ENCODE measurements around the gene IMPDH1.
"Not testable (repeated sequence)": the region's sequence is repeated elsewhere in the genome, so short reads cannot be mapped to it uniquely, and the experiment has no call there.

The IMPDH1 gene

GRCh38 chr7:128409596-128410450 is at the start of gene IMPDH1:
IMPDH1 (minus strand) TSS chr7:128409982; CDS start chr7:128409901, 81 bp downstream.
- peak within 1 kb of the TSS; percentile 71 for H3K4me3 ChIP-seq (ENCODE audit: low read depth, low read length)
- no peak for TF ChIP-seq CTCF (IDR thresholded peaks at IDR 0.05; ENCODE audit: control insufficient read depth, extremely low read depth, insufficient read depth)
- DNase-seq (ENCODE audit: low read depth), result peak; percentile 42

GRCh38 chr7:128459394-128459878 is 49.7 kb upstream of the IMPDH1 start:
- no peak overlapping the region for H3K4me3 ChIP-seq (ENCODE audit: low read depth, low read length)
- peak; percentile 88 for TF ChIP-seq CTCF (IDR thresholded peaks at IDR 0.05; ENCODE audit: control insufficient read depth, extremely low read depth, insufficient read depth)
- DNase-seq (ENCODE audit: low read depth), result no peak

- no peak for TF ChIP-seq CTCF (IDR thresholded peaks at IDR 0.05; ENCODE audit: control insufficient read depth, extremely low read depth, insufficient read depth)
- H3K4me3 ChIP-seq (ENCODE audit: low read depth, low read length), result no peak overlapping the region
- DNase-seq (ENCODE audit: low read depth), result no peak
Observed at GRCh38 chr7:128458956-128459355, 49.2 kb upstream of the IMPDH1 start.

- peak overlapping the region; percentile 99 for H3K4me3 ChIP-seq (ENCODE audit: low read depth, low read length)
- not testable (repeated sequence) for DNase-seq (ENCODE audit: low read depth)
Observed at GRCh38 chr7:128457385-128457784, 47.6 kb upstream of the IMPDH1 start.

- H3K4me3 ChIP-seq (ENCODE audit: low read depth, low read length), result peak overlapping the region; percentile 99
- no peak for TF ChIP-seq CTCF (IDR thresholded peaks at IDR 0.05; ENCODE audit: control insufficient read depth, extremely low read depth, insufficient read depth)
Observed at GRCh38 chr7:128456255-128456725, 46.5 kb upstream of the IMPDH1 start.

GRCh38 chr7:128455543-128456254 is 45.9 kb upstream of the IMPDH1 start, which contains the start of gene HILPDA:
HILPDA (plus strand) TSS chr7:128455878; CDS start chr7:128457269, 1,391 bp downstream.
- no peak for TF ChIP-seq CTCF (IDR thresholded peaks at IDR 0.05; ENCODE audit: control insufficient read depth, extremely low read depth, insufficient read depth)
- DNase-seq (ENCODE audit: low read depth), result peak; percentile 70
- peak within 1 kb of the TSS; percentile 99 for H3K4me3 ChIP-seq (ENCODE audit: low read depth, low read length)

More at GRCh38 chr7:128456255-128456725, 46.5 kb upstream of the IMPDH1 start:
- no peak for DNase-seq (ENCODE audit: low read depth)
